Duodenal mucosa (tissue), 2 donors: ENCODE data around the gene CHURC1.

ENCODE experiments used
- H3K27ac ChIP-seq: one replicate; pipeline ENCODE4 v1.7.0; 2013; ENCODE audit warnings: low read depth, low read length
- H3K27me3 ChIP-seq, 2 donors: one replicate each; pipeline ENCODE4 v1.7.0; 2013; ENCODE audit warnings: low read length in 2 of 2, control low read depth in 1 of 2; ENCODE audit not compliant: insufficient read depth in 2 of 2, control insufficient read depth in 1 of 2
- H3K36me3 ChIP-seq, 2 donors: one replicate each; pipeline ENCODE4 v1.7.0; 2013; ENCODE audit warnings: low read length in 2 of 2, control low read depth in 1 of 2; ENCODE audit not compliant: insufficient read depth in 2 of 2, control insufficient read depth in 1 of 2
- H3K4me1 ChIP-seq, 2 donors: one replicate each; pipeline ENCODE4 v1.7.0; 2013; ENCODE audit warnings: low read length in 2 of 2, control low read depth in 1 of 2; ENCODE audit not compliant: insufficient read depth in 2 of 2, control insufficient read depth in 1 of 2
- H3K4me3 ChIP-seq, 2 donors: one replicate each; pipeline ENCODE4 v1.7.0; 2013; ENCODE audit warnings: low read length in 2 of 2, low read depth in 1 of 2
- H3K9ac ChIP-seq, 2 donors: one replicate each; pipeline ENCODE4 v1.7.0; 2013; ENCODE audit warnings: low read length in 2 of 2, low read depth in 1 of 2
- H3K9me3 ChIP-seq, 2 donors: one replicate each; pipeline ENCODE4 v1.7.0; 2013; ENCODE audit warnings: low read length in 2 of 2, control low read depth in 1 of 2; ENCODE audit not compliant: control insufficient read depth in 1 of 2

Gene CHURC1

DNA sequence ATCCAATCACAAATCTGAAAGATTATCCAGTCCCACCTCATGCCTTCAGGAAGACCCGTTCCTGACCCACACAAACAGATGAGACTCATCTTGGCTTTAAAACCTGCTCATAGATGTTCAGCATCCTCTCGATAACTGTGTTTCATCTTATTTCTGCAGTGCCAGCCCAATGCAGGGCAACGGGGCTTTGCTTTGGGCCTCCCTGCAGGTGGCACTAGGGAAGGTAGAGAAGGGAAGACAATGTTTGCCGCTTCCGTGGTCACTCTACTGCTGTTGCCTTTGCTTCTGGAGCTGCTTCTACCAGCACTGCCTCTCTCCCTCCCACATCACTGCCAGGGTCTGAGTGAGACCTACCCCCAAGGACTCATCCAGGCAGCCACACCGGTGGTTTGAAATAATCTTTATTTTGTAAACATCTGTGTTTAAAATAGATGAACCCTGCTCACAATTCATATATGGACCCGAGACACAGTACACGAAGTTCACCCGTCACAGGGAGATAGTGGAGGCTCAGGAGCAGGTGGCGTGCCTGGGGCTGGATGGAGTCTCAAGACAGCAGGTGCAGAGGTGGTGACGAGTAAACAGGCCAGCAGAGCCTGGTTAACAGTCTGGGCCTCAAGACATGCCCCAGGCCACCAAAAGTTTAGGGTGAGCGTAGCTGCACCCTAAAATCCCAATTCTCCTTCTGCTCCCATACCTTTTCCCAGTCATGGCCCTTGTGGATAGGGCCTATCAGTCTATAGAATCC lies 31.4 kb downstream of the CHURC1 start:
- Histone ChIP-seq H3K27ac (no peak overlapping the region), H3K36me3 (peaks cover 0 to 1% of the 10 kb centered on the region in 2 donors), H3K27me3 (no peaks in the 10 kb centered on the region)

DNA sequence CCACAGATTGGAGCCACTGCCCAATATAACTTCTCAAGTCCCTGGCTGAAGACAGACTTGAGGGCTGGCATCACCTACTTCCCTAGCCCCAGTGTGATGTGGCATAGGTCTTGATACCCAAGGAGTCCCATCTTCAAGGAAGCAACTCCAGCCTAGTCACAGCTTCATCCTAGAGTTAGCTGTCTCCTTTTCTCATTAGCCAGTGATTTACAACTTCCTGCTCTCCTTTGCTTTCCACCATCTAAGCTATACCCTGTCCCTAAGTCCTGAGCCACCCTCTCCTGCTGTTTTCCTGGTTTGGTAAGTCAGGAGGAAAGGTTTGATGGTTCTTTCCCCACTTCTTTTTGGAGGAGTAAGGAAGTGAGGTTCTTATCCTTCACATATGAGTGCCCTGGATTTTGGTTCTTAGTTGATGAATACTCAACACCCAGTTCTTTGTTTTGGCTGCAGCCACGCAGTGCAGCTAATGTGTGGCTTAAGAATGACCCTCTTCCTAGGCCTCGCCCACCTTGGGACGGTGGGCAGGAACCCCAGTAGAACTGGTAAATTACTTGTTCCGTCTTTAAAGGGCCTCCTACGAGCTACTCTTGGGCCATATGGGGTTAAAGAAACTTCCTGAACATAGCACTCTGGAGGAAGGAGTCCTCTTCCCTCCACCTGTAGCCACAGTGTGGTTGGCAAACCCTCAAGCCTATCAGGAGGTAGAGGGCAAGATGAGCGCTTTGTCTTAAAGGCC lies 32.2 kb downstream of the CHURC1 start:
- Histone ChIP-seq H3K4me3 (no peak overlapping the region), H3K9me3 (no peaks in the 10 kb centered on the region), H3K9ac (no peak overlapping the region), H3K36me3 (peaks cover 0 to 4% of the 10 kb centered on the region in 2 donors), H3K4me1 (peaks cover 37 to 53% of the 10 kb centered on the region in 2 donors), H3K27me3 (no peaks in the 10 kb centered on the region), H3K27ac (no peak overlapping the region)

More for the DNA sequence above, 31.4 kb downstream of the CHURC1 start:
- no peak overlapping the region for H3K9ac ChIP-seq
- H3K9me3 ChIP-seq = no peaks in the 10 kb centered on the region
- no peak overlapping the region for H3K4me3 ChIP-seq
- peaks cover 40 to 55% of the 10 kb centered on the region in 2 donors for H3K4me1 ChIP-seq

DNA sequence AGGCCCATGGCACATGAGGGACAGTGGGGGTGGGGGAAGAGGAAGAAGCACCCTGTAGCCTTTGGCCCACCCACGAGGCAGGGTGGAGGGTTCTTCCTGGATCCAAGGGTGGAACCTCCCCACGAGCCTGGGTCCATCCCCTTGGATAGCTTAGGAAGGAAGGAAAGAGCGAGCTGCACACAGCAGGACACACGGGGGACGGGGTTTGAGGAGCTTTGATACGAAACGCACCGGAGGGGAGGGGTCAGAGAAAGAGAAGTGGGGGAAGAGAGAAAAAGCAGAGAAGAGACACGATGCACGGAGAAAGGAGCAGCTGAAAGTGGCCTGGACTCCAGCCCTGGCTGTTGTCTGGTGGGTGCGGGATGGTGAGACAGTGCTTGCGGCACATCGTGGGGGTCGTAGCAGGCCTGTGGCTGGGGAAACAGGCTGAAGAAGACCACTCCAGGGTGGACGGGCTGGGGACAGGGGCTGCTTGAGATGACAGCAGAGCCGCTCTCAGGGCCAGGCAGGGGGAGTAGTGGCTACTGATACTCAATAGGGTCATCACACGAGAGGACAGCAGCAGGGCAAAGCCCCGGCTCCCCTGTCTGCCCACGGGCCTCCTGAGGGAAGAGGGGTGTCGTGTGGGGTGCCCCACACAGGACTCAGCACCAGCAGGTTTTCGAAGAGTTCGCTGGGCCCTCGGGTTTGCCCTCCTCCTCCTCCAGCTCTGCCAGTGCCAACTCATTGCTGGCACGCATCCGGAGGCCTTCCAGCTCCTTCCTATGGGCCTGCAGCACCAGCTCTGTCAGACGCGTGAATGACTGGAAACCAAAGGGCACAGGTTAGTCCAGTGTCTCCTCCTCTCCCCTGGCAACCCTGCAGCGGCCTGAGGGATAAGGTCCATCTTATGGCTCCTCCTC lies 33.7 kb downstream of the CHURC1 start:
- H3K36me3 ChIP-seq = peaks cover 0 to 8% of the 10 kb centered on the region in 2 donors
- H3K27me3 ChIP-seq = no peaks in the 10 kb centered on the region
- H3K27ac ChIP-seq = no peak overlapping the region
- H3K4me1 ChIP-seq = peaks cover 37 to 52% of the 10 kb centered on the region in 2 donors
- no peak overlapping the region for H3K4me3 ChIP-seq
- no peak overlapping the region for H3K9ac ChIP-seq
- no peaks in the 10 kb centered on the region for H3K9me3 ChIP-seq

DNA sequence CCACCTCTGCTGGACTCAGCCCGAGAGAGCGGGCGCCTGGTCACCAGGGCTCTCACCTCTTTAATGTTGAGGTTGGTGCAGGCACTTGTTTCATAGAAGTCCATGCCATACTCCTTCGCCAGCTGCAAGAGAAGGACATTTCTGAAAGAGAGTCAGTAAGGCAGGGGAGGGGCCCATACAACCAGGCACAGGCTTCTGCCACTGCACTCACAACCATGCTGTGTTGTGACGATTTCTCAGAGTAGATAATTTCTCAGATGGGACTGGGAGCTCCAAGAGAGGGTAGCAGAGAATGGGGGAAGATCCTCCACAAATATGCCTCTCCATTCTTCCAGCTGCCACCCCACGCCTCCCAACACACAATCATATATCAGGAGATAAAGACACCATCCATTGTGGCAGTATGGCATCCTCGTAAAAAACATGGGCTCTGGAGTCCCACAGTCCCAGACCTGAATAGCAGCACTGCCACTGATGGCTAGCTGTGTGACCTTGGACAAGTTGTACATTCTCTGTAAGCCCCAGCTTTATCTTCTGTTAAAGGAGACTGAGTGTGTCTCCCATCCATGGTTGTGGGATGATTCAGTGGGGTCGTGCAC lies 34.5 kb downstream of the CHURC1 start:
- Histone ChIP-seq H3K4me3 (no peak overlapping the region), H3K36me3 (peaks cover 0 to 8% of the 10 kb centered on the region in 2 donors), H3K27me3 (no peaks in the 10 kb centered on the region), H3K9me3 (no peaks in the 10 kb centered on the region), H3K27ac (no peak overlapping the region), H3K4me1 (peaks cover 29 to 44% of the 10 kb centered on the region in 2 donors), H3K9ac (no peak overlapping the region)

DNA sequence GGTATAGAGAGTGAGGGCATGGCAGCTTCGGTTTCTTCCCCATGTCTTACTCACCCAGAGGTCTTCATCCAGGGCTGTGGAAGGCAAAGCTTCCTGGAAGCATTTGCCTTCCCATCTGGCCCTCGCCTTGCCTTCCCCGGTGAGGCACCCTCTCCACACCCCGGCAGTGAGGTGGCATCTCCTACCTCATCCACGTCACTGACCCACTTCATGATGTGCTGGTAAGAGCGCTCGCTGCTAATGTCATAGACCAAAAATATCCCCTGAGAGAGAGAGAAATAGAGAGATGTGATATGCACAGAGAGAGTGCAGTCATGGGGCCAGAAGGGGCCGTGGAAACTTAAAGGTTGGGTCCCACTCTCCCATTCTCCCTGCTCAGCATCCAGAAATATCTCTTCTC lies 36.6 kb downstream of the CHURC1 start:
- Histone ChIP-seq H3K4me1 (peaks cover 20 to 30% of the 10 kb centered on the region in 2 donors), H3K4me3 (no peak overlapping the region), H3K9ac (no peak overlapping the region), H3K27ac (no peak overlapping the region), H3K9me3 (no peaks in the 10 kb centered on the region), H3K27me3 (no peaks in the 10 kb centered on the region), H3K36me3 (peaks cover 0 to 8% of the 10 kb centered on the region in 2 donors)

DNA sequence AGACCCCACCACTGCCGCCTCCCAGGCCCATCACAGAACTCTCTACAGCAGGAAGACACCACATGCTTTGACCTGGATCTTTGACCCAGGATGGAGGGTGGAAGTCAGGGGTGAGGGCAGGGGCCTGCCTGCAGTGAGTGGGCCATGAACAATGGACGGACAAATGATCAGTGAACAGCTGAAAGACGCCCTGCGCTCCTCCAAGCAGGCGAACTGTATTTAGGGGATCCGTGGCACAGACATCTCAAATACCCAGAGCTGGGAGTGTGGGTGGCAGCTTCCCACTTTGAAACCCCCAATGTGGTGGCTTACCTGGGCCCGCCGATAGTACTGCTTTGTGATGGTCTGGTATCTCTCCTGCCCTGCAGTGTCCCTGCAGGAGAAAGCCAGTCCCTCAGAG lies 37.0 kb downstream of the CHURC1 start:
- Histone ChIP-seq H3K9me3 (no peaks in the 10 kb centered on the region), H3K4me3 (no peak overlapping the region), H3K27ac (no peak overlapping the region), H3K36me3 (peaks cover 0 to 8% of the 10 kb centered on the region in 2 donors), H3K4me1 (peaks cover 18 to 26% of the 10 kb centered on the region in 2 donors), H3K9ac (no peak overlapping the region), H3K27me3 (no peaks in the 10 kb centered on the region)

DNA sequence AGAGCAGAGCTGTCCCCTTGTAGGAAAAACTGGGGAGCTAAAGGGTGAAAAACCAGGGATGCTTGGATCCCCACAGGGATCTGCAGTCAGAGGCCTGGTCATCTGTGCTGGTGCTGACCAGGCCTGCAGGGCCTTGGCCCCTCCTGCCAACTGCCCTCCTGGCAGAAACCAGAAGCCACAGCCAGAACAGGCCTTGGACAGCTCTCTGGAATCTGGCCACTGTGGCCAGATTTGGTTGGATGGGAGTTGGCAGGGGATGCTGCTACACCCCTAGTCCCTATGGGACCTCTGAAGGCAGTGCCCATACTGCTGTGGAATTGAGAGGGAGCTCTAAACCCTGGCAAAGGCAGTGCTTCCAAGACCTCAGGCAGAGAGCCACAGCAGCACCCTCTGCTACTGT lies 37.5 kb downstream of the CHURC1 start:
- Histone ChIP-seq H3K9ac (no peak overlapping the region), H3K27me3 (no peaks in the 10 kb centered on the region), H3K9me3 (no peaks in the 10 kb centered on the region), H3K4me1 (peaks cover 18 to 21% of the 10 kb centered on the region in 2 donors), H3K4me3 (no peak overlapping the region), H3K36me3 (peaks cover 0 to 8% of the 10 kb centered on the region in 2 donors), H3K27ac (no peak overlapping the region)

DNA sequence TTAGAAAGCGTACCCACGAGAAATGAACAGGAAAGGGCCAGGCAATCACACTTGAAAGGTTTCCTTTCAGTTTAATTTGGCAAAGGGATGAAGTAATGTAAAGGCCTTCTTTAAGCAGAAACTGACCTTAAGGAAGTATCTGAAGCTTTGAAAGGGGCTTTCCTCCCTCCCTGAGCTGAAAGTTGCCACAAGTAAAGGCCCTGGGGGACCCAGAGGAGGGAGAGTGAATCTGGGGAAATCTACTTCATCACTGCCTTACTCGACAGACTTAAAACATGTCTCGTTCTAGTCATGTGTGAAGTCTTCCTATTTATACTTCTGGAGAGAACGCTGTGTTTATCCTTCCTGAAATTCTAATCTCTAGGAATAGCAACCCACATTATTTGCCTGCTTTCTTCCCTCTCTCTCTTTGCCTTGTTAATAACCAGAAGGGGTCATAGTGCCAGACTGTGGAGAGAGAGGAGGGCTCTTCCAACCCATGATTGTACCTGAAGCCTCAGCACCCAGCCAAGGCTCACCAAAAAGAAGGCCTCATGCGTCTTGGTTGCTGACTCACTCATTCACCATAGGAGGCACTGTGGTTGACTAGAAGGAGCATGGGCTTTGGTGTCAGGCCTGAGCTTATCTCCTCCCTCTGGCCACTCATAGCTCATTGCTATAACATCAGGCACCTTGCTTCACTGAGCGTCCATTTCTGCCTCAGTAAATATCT lies 38.5 kb downstream of the CHURC1 start:
- peaks cover 0 to 12% of the 10 kb centered on the region in 2 donors for H3K36me3 ChIP-seq
- no peaks in the 10 kb centered on the region for H3K9me3 ChIP-seq
- H3K27me3 ChIP-seq = no peaks in the 10 kb centered on the region
- peaks cover 10 to 11% of the 10 kb centered on the region in 2 donors for H3K4me1 ChIP-seq
- H3K9ac ChIP-seq = no peak overlapping the region
- no peak overlapping the region for H3K4me3 ChIP-seq
- H3K27ac ChIP-seq = no peak overlapping the region

DNA sequence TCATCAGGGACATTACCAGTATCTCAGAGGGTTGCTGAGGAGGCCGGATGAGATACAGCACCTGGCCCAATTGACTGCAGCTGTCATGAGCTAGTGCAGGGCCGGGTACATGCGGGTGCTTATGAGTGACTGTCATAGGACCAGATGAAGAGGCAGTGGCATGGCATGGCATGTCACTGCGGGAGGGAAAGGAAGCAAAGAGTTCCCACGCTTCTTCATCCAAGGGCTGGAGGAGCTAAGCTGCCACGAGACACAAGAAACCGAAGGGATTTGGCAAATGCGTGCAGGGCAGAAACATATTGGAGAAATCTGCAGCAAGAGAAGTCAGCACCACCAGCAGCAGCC lies 39.0 kb downstream of the CHURC1 start:
- Histone ChIP-seq H3K27ac (no peak overlapping the region), H3K36me3 (peaks cover 0 to 12% of the 10 kb centered on the region in 2 donors), H3K9ac (no peak overlapping the region), H3K4me1 (peaks cover 5 to 6% of the 10 kb centered on the region in 2 donors), H3K27me3 (no peaks in the 10 kb centered on the region), H3K4me3 (no peak overlapping the region), H3K9me3 (no peaks in the 10 kb centered on the region)
